ENCODE data around the gene PLP2.

- no peak for TF ChIP-seq RARB (CRISPR knock-in tag; IDR thresholded peaks at IDR 0.05)
- TF ChIP-seq CHD2 (IDR thresholded peaks at IDR 0.05; ENCODE audit: low read length, partially characterized antibody) = no peak
Observed at GRCh38 chrX:49179358-49179757, 7.7 kb downstream of the PLP2 start.
